HEK293T (cell line): Measurements from ENCODE around the gene MDFI.

Source experiments
- ARNT ChIP-seq: fragments of 450-650 bp; IDR thresholded peaks from 2 replicates; pipeline ENCODE4 v1.6.1; 2017; ENCODE audit warnings: mild to moderate bottlenecking
- CTBP1 ChIP-seq: fragments of 450-650 bp; IDR thresholded peaks from 2 replicates; pipeline ENCODE4 v1.6.1; 2016; ENCODE audit warnings: borderline replicate concordance
- ELF4 ChIP-seq: fragments of 450-650 bp; IDR thresholded peaks from 2 replicates; pipeline ENCODE4 v1.6.1; 2017; ENCODE audit warnings: antibody characterized with exemption
- FOXA1 ChIP-seq: fragments of 450-650 bp; IDR thresholded peaks from 2 replicates; pipeline ENCODE4 v1.6.1; 2016; ENCODE audit warnings: mild to moderate bottlenecking
- FOXK2 ChIP-seq: fragments of 450-650 bp; IDR thresholded peaks from 2 replicates; pipeline ENCODE4 v1.6.1; 2016; ENCODE audit warnings: mild to moderate bottlenecking
- FOXM1 ChIP-seq: fragments of 450-650 bp; IDR thresholded peaks from 2 replicates; pipeline ENCODE4 v1.6.1; 2017; ENCODE audit warnings: mild to moderate bottlenecking, borderline replicate concordance
- NFRKB ChIP-seq: fragments of 450-650 bp; IDR thresholded peaks from 2 replicates; pipeline ENCODE4 v1.6.1; 2016; ENCODE audit warnings: mild to moderate bottlenecking, moderate library complexity
- SP1 ChIP-seq: fragments of 450-650 bp; IDR thresholded peaks from 2 replicates; pipeline ENCODE4 v1.6.1; 2017
- SUZ12 ChIP-seq: fragments of 450-650 bp; IDR thresholded peaks from 2 replicates; pipeline ENCODE4 v1.6.1; 2016; ENCODE audit warnings: mild to moderate bottlenecking

DNA sequence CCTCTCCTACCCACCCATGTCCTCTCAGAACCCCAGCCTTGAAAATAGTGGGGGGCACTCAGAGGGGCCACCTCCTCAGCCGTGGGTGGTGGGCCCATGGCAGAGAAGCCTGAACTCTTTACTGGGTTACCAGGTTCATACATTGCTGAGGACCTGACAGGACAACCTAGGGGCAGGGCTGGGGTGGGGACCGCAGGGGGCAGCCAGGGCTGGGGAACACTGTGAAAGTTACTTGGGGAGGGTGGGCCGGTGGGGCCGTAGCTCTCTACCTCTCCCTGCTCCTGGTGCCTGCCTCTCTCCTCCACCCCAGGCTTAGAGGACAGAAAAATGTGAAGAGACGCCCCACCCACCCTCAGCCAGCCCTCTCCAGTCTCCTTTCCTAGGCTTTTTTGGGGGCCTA, 15.4 kb downstream of the MDFI start:
- TF ChIP-seq NFRKB (no peak), SUZ12 (no peak), FOXA1 (no peak), FOXK2 (no peak), ELF4 (no peak), FOXM1 (no peak), SP1 (no peak), ARNT (no peak), CTBP1 (no peak)
